ENCODE measurements around the gene HOXD4. TPM values are rescaled to one million over a fixed set of nuclear protein-coding genes. Genes with fewer than 3 reads are reported as not detected.

HOXD4 gene
- total RNA-seq, 1 experiment from 2014 or later, result 1.4 TPM

DNA sequence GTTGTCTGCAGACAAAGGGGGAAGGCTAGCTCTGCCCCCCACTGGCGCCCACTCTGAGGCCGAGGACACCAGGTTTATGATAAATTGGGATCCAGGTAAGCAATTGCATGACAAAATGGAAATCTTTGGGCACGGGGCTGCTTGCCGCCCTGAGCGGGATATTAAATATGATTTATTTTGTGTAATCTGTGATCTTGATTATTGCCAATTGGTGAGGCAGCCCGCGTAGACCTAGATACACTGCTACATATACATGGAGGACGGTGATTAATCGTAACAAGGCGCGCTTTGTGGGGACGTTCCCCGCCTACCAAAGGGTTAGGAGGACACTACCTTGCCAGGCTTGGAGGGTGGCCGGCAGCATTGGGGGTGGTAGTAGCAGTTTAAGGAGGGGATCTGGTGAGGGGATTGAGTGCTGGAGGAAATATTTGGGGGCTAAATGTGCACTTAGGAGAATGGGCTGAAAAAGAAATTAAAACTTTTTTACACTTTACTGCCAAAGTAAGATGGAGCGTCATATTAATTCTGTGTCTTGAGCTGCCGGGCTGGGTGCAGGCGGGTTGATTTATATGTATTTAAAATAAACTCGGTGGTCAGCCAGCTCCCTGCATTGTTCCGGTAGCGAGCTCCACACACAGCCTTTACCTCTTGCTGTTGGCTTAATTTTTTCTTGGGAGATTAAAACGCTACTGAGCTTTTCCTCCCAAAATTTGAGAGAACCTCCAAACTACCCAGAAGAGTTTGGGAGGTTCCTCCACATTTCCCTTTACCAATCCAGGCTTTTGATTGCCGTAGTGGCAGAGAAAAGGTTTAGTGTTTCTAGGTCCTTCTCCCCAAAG, 9.9 kb downstream of the HOXD4 start:
- no peak for TF ChIP-seq SIN3A (IDR thresholded peaks at IDR 0.05; ENCODE audit: borderline replicate concordance, insufficient read depth, low read depth, low read length)
- Histone ChIP-seq H3K4me3 (ENCODE audit: low read depth in 2 of 2, low read length in 2 of 2) (no peak overlapping the region), H3K9me3 (ENCODE audit: control insufficient read depth, insufficient read depth, low read depth, low read length) (no peaks in the 10 kb centered on the region), H3K4me1 (ENCODE audit: control insufficient read depth, insufficient read depth, low read length) (peaks cover 3% of the 10 kb centered on the region; the same call in 1 of the 2 replicates), H3K27me3 (ENCODE audit: control insufficient read depth, insufficient read depth, low read length) (no peaks in the 10 kb centered on the region; the same call in 1 of the 2 replicates), H3K36me3 (ENCODE audit: control insufficient read depth, insufficient read depth, low read length) (no peaks in the 10 kb centered on the region), H3K27ac (ENCODE audit: low read length) (no peak overlapping the region)
- POLR2A ChIA-PET, result no interaction called here
- intact Hi-C loops (cut with micrococcal nuclease; ENCODE audit: unreplicated experiment), result no loop called here
- BruUV-seq (replicated peaks), result no TSS peak
- DNase-seq (ENCODE audit: low read depth, low spot score) (no peak), ATAC-seq (no peak)
- CTCF ChIA-PET, result no interaction called here
- in situ Hi-C loops (cut with HindIII; ENCODE audit: low pct_unique_long_range_greater_than_20kb, low sequenced_read_pairs), result no loop called here

DNA sequence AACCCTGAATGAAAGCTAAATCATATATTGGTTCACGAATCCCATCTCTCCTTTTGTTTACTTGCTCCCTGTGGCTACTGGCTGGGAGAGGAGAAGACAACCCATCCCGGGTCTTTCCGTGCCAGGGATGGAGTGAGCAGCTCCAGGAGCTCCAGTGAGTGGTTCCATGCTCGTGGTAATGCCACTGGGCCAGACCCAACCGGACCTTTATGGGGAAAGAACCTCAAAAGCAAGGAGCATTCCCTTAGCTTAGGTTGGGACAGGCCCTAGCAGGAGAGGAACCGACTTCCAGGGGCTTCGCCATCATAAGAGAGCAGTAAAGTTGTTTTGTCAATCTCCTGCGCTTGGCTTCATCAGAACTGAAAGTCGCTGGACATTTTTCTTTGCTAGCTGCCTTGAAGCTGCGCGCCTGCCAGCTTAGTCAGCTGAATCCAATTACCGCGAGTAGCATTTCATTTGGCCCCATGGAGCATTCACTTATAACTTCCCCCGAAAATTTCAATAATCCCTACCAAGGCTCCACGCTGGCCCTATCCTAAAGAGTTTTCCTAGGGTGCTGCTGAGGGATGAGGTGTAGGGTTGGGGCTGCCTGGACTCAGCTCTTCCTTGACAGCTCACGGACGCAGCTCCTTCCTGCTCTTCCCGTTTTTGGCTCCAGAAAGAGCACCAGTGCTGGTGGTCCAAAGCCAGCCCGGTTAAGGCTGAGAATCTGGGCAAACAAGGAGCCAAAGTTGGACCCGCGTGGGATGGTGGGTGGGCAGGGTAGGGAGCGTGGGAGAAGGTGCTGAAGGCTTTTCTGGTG, 10.7 kb downstream of the HOXD4 start:
- ATAC-seq, result no peak
- no peak overlapping the region for H3K4me3 ChIP-seq (ENCODE audit: low read depth in 2 of 2, low read length in 2 of 2)
- intact Hi-C loops (cut with micrococcal nuclease; ENCODE audit: unreplicated experiment) (no loop called here), in situ Hi-C loops (cut with HindIII; ENCODE audit: low pct_unique_long_range_greater_than_20kb, low sequenced_read_pairs) (no loop called here)
- no peak for TF ChIP-seq TCF7L2 (IDR thresholded peaks at IDR 0.05; ENCODE audit: low read depth, low read length)
- no peak for TF ChIP-seq SIN3A (IDR thresholded peaks at IDR 0.05; ENCODE audit: borderline replicate concordance, insufficient read depth, low read depth, low read length)
- TF ChIP-seq POLR2AphosphoS5 (IDR thresholded peaks at IDR 0.05; ENCODE audit: low read depth, low read length), result no peak
- TF ChIP-seq, protein P1, sequence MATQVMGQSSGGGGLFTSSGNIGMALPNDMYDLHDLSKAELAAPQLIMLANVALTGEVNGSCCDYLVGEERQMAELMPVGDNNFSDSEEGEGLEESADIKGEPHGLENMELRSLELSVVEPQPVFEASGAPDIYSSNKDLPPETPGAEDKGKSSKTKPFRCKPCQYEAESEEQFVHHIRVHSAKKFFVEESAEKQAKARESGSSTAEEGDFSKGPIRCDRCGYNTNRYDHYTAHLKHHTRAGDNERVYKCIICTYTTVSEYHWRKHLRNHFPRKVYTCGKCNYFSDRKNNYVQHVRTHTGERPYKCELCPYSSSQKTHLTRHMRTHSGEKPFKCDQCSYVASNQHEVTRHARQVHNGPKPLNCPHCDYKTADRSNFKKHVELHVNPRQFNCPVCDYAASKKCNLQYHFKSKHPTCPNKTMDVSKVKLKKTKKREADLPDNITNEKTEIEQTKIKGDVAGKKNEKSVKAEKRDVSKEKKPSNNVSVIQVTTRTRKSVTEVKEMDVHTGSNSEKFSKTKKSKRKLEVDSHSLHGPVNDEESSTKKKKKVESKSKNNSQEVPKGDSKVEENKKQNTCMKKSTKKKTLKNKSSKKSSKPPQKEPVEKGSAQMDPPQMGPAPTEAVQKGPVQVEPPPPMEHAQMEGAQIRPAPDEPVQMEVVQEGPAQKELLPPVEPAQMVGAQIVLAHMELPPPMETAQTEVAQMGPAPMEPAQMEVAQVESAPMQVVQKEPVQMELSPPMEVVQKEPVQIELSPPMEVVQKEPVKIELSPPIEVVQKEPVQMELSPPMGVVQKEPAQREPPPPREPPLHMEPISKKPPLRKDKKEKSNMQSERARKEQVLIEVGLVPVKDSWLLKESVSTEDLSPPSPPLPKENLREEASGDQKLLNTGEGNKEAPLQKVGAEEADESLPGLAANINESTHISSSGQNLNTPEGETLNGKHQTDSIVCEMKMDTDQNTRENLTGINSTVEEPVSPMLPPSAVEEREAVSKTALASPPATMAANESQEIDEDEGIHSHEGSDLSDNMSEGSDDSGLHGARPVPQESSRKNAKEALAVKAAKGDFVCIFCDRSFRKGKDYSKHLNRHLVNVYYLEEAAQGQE (IDR thresholded peaks at IDR 0.05; ENCODE audit: insufficient read depth in 1 of 2, low read depth in 2 of 2, low read length in 1 of 2), result no peak
- TF ChIP-seq, protein P2, sequence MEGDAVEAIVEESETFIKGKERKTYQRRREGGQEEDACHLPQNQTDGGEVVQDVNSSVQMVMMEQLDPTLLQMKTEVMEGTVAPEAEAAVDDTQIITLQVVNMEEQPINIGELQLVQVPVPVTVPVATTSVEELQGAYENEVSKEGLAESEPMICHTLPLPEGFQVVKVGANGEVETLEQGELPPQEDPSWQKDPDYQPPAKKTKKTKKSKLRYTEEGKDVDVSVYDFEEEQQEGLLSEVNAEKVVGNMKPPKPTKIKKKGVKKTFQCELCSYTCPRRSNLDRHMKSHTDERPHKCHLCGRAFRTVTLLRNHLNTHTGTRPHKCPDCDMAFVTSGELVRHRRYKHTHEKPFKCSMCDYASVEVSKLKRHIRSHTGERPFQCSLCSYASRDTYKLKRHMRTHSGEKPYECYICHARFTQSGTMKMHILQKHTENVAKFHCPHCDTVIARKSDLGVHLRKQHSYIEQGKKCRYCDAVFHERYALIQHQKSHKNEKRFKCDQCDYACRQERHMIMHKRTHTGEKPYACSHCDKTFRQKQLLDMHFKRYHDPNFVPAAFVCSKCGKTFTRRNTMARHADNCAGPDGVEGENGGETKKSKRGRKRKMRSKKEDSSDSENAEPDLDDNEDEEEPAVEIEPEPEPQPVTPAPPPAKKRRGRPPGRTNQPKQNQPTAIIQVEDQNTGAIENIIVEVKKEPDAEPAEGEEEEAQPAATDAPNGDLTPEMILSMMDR (IDR thresholded peaks at IDR 0.05), result no peak
- ChIA-PET CTCF (interaction anchor here (0.6 kb wide), 1 partner anchor 910 kb away, joined by 4 read pairs; no protein-coding TSS in a partner anchor), POLR2A (no interaction called here)
- H3K27me3 ChIP-seq (ENCODE audit: control insufficient read depth, insufficient read depth, low read length), result no peaks in the 10 kb centered on the region; the same call in 1 of the 2 replicates
- H3K36me3 ChIP-seq (ENCODE audit: control insufficient read depth, insufficient read depth, low read length), result no peaks in the 10 kb centered on the region
- no peaks in the 10 kb centered on the region for H3K9me3 ChIP-seq (ENCODE audit: control insufficient read depth, insufficient read depth, low read depth, low read length)
- H3K4me1 ChIP-seq (ENCODE audit: control insufficient read depth, insufficient read depth, low read length), result peaks cover 3% of the 10 kb centered on the region; the same call in 1 of the 2 replicates
- DNase-seq (ENCODE audit: low read depth, low spot score), result no peak
- BruUV-seq (replicated peaks), result no TSS peak
- no peak overlapping the region for H3K27ac ChIP-seq (ENCODE audit: low read length)
